Kidney (tissue), 14 donors: ENCODE results near the gene GTPBP8. TPM values are rescaled to one million over a fixed set of nuclear protein-coding genes. Genes with fewer than 3 reads are reported as not detected.
A peak's percentile ranks its signal among the peaks of the same experiment; 100 is the strongest.

ENCODE experiments used
- DNase-seq, 5 donors: peaks; one replicate each; pipeline ENCODE4 v3.0.0-alpha.2; 2013 to 2020
- FAIRE-seq: peaks from 2 replicates; lab custom pipeline; 2012; peaks lifted over from hg19 to GRCh38; lab: Jason Lieb, UNC
- H3K27ac ChIP-seq, 2 donors: one replicate each; pipeline ENCODE4 v1.7.0; 2013; ENCODE audit warnings: low read depth in 2 of 2, low read length in 2 of 2, inconsistent platforms in 1 of 2
- H3K27me3 ChIP-seq: one replicate; pipeline ENCODE4 v1.7.1; 2013; ENCODE audit warnings: low read length, inconsistent platforms; ENCODE audit not compliant: control insufficient read depth, insufficient read depth
- H3K36me3 ChIP-seq, 3 donors: one replicate each; pipeline versions ENCODE4 v1.7.0 to v1.7.1; 2013; ENCODE audit warnings: low read length in 3 of 3, control low read depth in 1 of 3, inconsistent platforms in 1 of 3; ENCODE audit not compliant: insufficient read depth in 3 of 3, control insufficient read depth in 2 of 3
- H3K4me1 ChIP-seq, 3 donors: one replicate each; pipeline versions ENCODE4 v1.7.0 to v1.7.1; 2013; ENCODE audit warnings: low read length in 3 of 3, inconsistent platforms in 1 of 3, low read depth in 1 of 3; ENCODE audit not compliant: control insufficient read depth in 2 of 3, insufficient read depth in 2 of 3
- H3K4me3 ChIP-seq, 3 donors: one replicate each; pipeline versions ENCODE4 v1.7.0 to v1.8.1; 2013; ENCODE audit warnings: low read length in 3 of 3, control low read depth in 1 of 3, inconsistent platforms in 1 of 3
- H3K9ac ChIP-seq, 3 donors: one replicate each; pipeline versions ENCODE4 v1.7.0 to v1.7.1; 2013; ENCODE audit warnings: low read length in 3 of 3, control low read depth in 1 of 3, inconsistent platforms in 1 of 3
- H3K9me3 ChIP-seq, 3 donors: one replicate each; pipeline versions ENCODE4 v1.7.0 to v1.7.1; 2013; ENCODE audit warnings: low read length in 3 of 3, control low read depth in 1 of 3, inconsistent platforms in 1 of 3; ENCODE audit not compliant: control insufficient read depth in 2 of 3, insufficient read depth in 1 of 3
- intact Hi-C: fragments of 100-400 bp; cut with DNase I; formaldehyde crosslinking; loops from one replicate; pipeline ENCODE4 v1.11.1; 2022
- polyA plus RNA-seq: library from polyadenylated mRNA; stranded (reverse); fragments of 350-450 nt; fragmentation: Illumina TruSeq; extraction: RNeasy Lipid Tissue Mini Kit (QIAGEN cat#74804); gene quantifications from one replicate; pipeline ENCODE4 v1.2.3, GENCODE V29; 2014; ENCODE audit warnings: low read depth, low replicate concordance; ENCODE audit not compliant: insufficient read depth
- total RNA-seq: library from RNA; stranded (reverse); fragmentation: NEBNext Ultra II Directional; extraction: Animal tissue kit (Norgen Biotek cat#: 25700); gene quantifications from one replicate; pipeline ENCODE4 v1.2.1, GENCODE V29; 2021
- TF ChIP-seq, protein P1 (sequence below): IDR thresholded peaks from 3 replicates; pipeline ENCODE4 v1.5.1; 2012; ENCODE audit warnings: mild to moderate bottlenecking, moderate library complexity, borderline replicate concordance; ENCODE audit not compliant: insufficient read depth; ENCODE audit errors: extremely low read depth
- donor health status: control.
- donor health status: control.
- donor health status: control.
- donor health status: control.
- donor health status: control.
- donor health status: DM: yes; HTN: yes; CAD: no.
- donor health status: Normal renal cell carcinoma (clear cell type).

GTPBP8 gene
- total and polyA plus RNA-seq, 2 donors from 2014 or later = 11.0 to 13.7 TPM

DNA sequence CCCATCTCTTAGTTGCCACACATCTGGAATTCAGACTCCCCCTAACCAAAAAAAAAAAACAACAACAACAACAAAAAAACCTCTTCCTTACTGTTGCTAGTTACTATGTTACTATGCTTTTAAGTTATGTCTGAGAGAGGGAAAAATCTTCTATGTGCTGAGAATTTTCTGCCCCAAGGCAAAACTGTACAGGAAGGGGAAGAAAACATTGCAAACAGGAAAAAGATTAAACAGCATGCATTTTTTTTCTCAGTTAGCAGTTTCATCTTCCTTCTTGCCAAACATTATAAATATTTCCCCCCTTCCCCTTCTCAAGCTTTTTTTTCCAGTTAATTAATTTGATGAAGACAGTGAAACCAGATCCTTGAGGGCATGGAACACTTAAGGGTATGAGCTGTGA is 14.8 kb upstream of the GTPBP8 start:
- no peaks in the 10 kb centered on the region for H3K9me3 ChIP-seq
- no peaks in the 10 kb centered on the region for H3K36me3 ChIP-seq
- intact Hi-C loops = no loop called here
- FAIRE-seq (no peak), DNase-seq (peak in 1 of 5 donors; percentile 28)
- no peak overlapping the region for H3K9ac ChIP-seq
- no peak overlapping the region for H3K27ac ChIP-seq
- TF ChIP-seq, protein P1, sequence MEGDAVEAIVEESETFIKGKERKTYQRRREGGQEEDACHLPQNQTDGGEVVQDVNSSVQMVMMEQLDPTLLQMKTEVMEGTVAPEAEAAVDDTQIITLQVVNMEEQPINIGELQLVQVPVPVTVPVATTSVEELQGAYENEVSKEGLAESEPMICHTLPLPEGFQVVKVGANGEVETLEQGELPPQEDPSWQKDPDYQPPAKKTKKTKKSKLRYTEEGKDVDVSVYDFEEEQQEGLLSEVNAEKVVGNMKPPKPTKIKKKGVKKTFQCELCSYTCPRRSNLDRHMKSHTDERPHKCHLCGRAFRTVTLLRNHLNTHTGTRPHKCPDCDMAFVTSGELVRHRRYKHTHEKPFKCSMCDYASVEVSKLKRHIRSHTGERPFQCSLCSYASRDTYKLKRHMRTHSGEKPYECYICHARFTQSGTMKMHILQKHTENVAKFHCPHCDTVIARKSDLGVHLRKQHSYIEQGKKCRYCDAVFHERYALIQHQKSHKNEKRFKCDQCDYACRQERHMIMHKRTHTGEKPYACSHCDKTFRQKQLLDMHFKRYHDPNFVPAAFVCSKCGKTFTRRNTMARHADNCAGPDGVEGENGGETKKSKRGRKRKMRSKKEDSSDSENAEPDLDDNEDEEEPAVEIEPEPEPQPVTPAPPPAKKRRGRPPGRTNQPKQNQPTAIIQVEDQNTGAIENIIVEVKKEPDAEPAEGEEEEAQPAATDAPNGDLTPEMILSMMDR = no peak
- no peaks in the 10 kb centered on the region for H3K4me1 ChIP-seq
- H3K27me3 ChIP-seq = no peaks in the 10 kb centered on the region
- H3K4me3 ChIP-seq = no peak overlapping the region

GRCh38 chr3:112976953-112977352 is 13.8 kb upstream of the GTPBP8 start:
- Histone ChIP-seq H3K4me1 (no peaks in the 10 kb centered on the region), H3K27ac (no peak overlapping the region), H3K36me3 (no peaks in the 10 kb centered on the region), H3K9me3 (no peaks in the 10 kb centered on the region), H3K4me3 (no peak overlapping the region), H3K9ac (no peak overlapping the region), H3K27me3 (no peaks in the 10 kb centered on the region)
- TF ChIP-seq, protein P1 = no peak
- intact Hi-C loops = no loop called here
- FAIRE-seq (no peak), DNase-seq (no peak)

GRCh38 chr3:112979244-112979832 is 11.4 kb upstream of the GTPBP8 start:
- no peak overlapping the region for H3K27ac ChIP-seq
- H3K36me3 ChIP-seq = no peaks in the 10 kb centered on the region
- FAIRE-seq = peak; percentile 95
- H3K9me3 ChIP-seq = no peaks in the 10 kb centered on the region
- TF ChIP-seq, protein P1 = peak; percentile 39
- H3K4me1 ChIP-seq = no peaks in the 10 kb centered on the region
- no peak overlapping the region for H3K4me3 ChIP-seq
- peak in 2 of 5 donors; percentile 50 to 54 for DNase-seq
- intact Hi-C loops = no loop called here
- H3K27me3 ChIP-seq = no peaks in the 10 kb centered on the region
- no peak overlapping the region for H3K9ac ChIP-seq

GRCh38 chr3:112980080-112980479 is 10.7 kb upstream of the GTPBP8 start:
- Histone ChIP-seq H3K4me1 (no peaks in the 10 kb centered on the region), H3K9me3 (no peaks in the 10 kb centered on the region), H3K27me3 (no peaks in the 10 kb centered on the region), H3K4me3 (no peak overlapping the region), H3K9ac (no peak overlapping the region), H3K36me3 (no peaks in the 10 kb centered on the region), H3K27ac (no peak overlapping the region)
- TF ChIP-seq, protein P1 = no peak
- DNase-seq = no peak
- intact Hi-C loops = no loop called here
- no peak for FAIRE-seq
